NCI-H128 (cell line): ENCODE measurements around the gene SKIC3.
A peak's percentile ranks its signal among the peaks of the same experiment; 100 is the strongest.

ENCODE experiments used
- DNase-seq: peaks from one replicate; lab custom pipeline; 2025; ENCODE audit not compliant: unreplicated experiment; lab: John Stamatoyannopoulos, UW

SKIC3 gene

DNA sequence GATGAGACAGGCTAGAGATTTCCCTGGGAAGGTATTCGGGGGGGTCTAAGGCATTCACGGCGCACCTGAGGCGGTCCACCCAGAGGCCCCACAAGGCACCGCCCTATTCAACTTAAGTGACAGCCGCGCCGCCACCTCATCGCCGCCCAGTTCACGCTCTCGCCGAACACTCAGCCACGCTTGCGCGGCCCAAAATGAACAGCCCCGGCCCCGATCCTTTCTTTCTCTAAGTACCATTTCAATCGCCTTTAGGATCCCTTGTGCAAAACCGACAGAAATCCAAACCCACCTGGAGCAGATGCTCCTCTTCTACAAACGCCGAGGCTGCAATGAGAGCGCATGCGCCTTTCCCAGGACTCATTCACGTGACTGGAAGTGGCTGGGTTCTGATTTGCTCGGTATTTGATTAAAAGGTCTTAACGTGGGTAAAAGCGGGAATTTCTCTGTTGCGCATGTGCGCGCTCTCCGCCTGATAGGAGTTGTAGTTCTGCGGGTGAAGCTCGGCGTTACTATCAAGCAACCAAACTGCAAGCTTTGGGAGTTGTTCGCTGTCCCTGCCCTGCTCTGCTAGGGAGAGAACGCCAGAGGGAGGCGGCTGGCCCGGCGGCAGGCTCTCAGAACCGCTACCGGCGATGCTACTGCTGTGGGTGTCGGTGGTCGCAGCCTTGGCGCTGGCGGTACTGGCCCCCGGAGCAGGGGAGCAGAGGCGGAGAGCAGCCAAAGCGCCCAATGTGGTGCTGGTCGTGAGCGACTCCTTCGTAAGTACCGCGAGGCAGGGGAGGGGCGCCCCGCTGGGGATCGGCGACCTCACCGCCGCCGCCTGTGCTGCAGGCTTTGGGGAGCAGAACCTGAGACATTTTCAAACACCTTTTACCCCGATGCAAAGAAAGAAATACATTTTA is at the start of gene SKIC3, which contains the start of gene ARSK:
Gene SKIC3, minus strand, starts transcription at position 331 of the 902 bp plus-strand sequence. CDS start 7,827 bp downstream, outside the sequence.
Gene ARSK, plus strand, starts transcription at position 455 of the 902 bp plus-strand sequence. Its CDS starts 178 bp downstream, at position 633.
- DNase-seq: peak; percentile 84

DNA sequence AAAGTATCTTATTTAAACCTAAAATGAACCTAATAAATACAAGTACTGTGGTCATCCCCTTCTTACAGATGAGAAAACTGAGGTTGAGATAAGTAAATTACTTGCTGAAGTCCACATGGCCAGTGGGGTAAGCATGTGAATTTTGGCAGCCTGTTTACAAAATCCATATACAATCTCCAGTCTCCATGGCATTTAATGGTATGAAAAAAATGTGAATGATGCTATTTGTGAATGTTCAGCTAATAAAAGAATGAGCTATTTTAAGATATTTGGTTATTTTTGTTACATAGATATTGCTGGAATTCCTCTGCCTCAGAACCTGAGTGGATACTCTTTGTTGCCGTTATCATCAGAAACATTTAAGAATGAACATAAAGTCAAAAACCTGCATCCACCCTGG is 45.8 kb upstream of the SKIC3 start:
- DNase-seq: no peak

DNA sequence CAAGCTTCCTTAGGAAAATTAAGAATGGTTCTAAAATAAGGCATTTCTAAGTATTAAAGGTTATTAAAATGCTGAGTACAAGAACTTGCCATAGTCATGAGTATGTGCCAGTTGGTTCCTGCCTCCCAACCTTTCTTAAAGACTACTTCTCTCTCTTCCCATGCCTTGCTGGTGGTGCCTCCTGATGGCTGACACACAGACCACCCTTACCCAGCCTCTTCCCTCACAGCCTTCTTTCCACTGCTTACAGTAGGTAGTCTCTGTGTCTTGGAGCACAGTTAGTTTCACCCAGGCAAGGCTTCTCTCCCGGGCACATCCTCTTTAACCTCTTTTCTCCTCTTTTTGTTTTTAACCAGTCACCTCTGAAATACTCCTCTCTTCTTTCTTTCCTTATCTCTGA is 44.5 kb upstream of the SKIC3 start:
- no peak for DNase-seq

DNA sequence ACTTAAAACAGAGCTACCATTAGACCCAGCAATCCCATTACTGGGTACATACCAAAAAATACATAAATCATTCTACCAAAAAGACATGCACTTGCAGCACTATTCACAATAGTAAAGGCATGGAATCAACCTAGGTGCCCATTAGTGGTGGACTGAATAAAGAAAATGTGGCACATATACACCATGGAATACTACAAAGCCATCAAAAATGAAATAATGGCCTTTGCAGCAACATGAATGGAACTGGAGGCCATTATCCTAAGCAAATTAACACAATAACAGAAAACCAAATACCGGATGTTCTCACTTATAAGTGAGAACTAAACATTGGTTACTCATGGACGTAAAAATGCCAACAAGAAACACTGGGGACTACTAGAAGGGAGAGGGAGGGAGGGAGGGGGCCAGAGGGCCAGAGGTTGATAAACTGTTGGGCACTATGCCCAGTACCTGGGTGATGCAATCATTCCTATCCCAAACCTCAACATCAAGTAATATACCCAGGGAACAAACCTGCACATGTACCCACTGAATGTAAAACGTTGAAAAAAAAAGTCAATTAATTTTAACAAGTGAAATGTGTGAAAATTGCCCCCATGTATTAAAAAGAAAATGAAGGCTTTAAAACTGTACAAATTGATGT is 40.6 kb upstream of the SKIC3 start:
- DNase-seq: no peak

DNA sequence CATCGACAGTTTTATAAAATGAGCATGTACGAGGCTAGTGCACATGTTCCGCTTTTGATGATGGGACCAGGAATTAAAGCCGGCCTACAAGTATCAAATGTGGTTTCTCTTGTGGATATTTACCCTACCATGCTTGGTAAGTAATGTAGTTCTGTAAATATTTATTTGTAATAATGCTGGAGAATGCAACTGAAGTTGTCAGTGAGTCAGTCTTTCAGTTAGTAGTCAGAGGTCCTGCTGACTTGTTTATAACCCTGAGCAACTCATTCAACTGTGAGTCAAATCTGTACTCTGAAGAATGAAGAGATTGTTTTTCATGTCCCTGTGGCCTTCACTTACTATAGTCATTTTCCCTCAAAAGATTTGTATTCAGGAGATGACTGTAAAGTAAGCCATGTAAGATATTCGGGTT is 36.7 kb upstream of the SKIC3 start:
- DNase-seq: no peak

DNA sequence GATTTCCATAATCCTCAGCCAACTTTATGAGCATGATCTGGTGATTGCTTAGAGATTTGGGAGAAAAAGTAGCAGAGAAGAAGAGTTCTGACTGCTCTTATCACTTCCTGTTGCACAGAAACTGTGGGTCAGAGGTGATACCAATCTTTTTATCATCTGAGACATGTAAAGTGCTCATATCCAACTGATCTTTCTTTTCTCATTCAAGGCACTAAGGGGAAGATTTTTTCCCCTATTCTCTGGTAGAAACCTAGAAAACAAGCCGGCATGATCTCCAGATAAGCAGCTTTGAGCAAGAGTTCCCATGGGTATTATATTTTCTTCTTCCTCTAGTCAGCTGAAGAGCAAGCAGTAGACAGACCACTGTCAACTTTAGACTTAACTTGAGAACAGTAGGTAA is 36.1 kb upstream of the SKIC3 start:
- no peak for DNase-seq

DNA sequence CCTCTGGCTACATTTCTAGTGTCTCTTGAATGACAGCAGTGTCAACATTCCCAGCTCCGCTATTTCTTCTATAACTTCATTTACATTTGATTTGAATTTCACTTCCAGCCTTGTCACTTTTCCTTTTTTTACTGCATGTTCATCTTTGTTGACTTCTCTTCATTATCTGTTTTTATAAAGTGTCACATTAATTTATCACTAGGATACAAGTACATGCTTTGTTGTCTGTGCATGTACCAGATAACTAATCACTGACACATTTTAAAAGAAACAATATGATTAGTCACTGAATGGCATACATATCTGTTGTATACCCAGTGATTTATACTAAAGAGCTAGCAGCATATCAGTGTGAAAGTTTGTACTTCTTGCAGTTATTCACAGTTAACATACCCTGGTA is 29.2 kb upstream of the SKIC3 start:
- no peak for DNase-seq

DNA sequence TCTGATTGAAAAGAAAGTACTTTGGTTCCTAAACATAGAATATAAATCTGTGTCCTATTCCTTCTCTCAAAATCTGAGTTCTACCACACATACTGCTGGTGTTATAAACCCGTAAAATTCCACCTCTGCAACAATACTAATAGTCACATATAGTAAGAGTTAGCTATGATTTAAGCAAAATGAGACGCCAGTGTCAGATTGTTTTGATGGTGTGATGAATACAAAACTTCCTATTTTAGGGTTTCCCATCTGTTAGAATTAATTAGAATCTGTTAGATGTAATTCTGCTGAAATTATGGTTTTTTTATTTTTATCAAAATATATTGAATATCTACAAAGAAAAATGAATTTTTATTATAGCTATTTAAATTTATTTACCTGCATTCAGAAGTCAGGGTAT is 26.8 kb upstream of the SKIC3 start:
- no peak for DNase-seq

DNA sequence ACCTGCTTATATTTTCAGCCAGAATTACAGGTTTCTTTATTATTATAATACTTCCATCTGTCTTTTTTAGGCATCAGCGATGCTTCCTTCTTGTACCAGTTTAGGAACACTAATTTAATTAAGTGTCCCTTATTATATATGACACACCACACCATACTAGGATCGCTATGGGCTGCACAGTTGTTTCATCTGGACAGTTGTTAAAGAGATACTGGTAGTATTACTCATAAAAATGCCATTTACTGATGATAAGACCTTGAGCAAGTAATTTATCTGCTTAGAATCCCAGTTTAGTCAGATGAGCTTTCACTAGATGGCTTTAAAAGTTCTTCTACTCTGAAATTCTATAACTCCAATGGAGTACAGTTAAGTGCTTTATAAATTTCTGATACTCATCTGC is 17.2 kb upstream of the SKIC3 start:
- DNase-seq: no peak

DNA sequence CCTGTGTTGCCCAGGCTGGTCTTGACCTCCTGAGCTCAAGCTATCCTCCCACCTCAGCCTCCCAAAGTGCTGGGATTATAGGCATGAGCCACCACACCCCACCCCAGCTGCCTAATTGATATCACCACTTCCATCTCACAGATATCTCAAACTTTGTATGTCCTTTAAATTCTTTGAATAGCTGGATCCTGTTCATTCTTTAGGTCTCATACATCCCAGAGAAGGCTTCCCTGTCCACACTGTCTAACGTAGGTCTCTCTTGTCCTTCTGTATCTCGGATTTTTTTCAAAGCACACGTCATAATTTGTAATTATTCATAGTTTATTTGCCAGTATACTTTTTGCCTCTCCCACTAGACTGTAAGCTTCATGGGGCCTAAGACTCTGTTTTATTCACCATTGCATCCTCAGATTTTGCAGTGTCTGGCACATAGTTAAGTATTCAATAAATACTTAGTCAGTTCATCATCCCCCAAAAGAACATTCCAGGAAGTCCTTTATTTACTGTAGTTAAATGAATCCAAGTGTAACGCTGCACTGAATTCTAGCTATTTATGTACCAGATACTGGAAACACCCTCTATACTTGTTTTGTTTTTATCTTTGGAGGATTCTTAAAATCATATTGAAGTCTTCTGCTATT is 10.6 kb upstream of the SKIC3 start:
- no peak for DNase-seq

DNA sequence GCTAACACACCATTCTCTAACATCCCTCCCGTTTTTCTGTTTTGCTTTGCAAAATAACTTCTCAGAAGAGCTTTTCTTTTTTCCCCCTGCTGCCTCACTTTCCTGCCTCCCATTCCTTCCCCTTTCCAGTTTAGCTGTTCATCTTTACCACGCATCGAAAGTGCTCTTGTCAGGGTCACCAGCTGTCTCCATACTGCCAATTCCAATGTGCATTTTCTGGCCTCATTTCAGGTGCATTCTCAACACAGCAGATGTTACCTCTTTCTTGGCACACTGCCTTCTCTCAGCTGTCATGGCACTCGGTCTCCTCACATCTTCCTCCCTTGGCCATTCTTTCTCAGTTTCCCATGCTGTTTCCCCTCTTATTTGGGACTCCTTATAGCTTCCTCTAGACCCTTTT is 9.7 kb upstream of the SKIC3 start:
- no peak for DNase-seq

DNA sequence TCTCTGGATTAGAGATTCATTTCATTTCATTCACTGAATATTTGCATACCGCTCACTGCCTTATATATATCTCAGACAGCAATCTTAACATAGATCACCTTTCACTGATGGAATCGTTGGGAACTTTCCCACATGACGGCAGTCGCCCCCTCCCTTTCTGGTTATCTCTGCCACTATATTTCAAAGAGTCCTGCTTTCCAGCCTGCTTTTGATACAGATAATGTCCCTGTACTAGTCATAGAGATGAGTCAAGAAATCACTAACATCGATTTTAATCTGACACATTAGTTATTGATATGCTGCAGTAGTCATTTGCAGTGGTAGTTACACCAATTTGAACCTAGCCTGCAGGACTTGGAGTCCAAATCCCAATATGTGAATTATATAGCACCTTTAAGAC is 8.6 kb upstream of the SKIC3 start:
- DNase-seq: no peak

DNA sequence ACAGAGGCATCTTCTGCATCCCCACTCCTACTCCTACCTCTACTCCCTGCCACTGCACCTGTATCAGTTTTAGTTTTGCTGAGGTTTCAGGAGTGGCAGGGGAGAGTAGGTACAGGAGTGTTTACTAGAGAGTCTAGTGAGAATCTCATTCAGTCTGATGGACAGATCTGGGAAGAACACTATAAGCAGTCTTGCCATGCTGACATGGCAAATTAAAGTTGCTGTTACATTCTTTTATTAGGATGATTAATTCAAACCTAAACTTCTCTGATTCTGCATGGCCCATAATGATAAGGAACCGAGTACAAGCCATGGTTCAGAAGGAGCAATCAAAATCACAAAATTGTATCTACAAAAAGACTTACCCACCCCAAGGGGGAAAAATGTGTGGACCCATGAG is 7.5 kb upstream of the SKIC3 start:
- no peak for DNase-seq

DNA sequence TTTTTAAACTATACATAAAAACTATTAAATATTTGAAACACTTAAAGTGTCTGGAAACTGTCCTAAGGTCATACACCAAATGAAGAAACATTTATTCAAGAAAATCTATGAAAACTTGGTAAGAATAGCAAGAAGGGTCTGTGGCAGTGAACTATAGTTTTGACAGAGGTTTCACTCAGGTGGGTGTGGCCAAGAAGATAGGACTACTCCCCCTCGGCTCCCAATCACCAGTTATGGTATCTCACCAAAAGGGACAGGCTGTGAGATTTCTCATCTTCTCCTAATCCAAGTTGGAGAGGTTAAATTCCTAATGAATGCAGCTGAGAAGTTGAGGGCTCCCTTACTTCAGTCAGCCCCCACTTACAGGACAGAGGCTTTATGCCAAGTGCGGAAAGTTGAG is 3.1 kb upstream of the SKIC3 start:
- no peak for DNase-seq

DNA sequence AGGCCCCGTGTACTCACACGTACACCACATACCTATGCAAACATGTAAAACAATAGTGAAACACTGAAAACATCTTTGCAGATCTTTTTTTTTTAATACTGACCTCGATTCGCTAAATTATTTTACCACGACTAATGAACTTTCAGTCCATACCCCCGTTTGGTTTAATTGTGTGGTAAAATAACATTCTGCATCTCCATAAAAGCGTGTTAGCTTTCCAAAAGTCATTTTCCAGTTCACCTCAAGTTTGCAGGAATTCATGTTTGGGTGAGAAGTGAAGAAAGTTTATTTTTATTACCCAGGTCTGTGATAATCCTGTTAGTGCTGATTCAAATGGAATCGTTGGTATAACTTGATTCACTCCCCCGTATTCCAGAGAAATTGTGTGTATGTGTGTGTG is 776 bp upstream of the SKIC3 start:
- DNase-seq: no peak

DNA sequence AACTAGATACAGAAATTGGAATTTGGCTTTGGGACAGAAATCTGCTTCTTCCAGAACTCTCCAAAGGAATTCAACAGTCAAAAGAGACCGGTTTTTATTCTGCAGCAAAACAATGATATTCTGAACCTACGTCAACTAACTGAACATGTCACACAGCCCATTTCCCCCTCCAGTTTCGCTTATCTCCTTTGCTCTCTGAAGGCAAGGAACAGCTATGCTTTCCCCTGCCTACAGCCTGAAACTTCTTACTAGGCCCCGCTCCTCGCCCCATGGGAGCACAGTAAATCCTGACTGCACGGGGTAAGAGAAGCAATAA is 488 bp downstream of the SKIC3 start:
- DNase-seq: peak; percentile 40

DNA sequence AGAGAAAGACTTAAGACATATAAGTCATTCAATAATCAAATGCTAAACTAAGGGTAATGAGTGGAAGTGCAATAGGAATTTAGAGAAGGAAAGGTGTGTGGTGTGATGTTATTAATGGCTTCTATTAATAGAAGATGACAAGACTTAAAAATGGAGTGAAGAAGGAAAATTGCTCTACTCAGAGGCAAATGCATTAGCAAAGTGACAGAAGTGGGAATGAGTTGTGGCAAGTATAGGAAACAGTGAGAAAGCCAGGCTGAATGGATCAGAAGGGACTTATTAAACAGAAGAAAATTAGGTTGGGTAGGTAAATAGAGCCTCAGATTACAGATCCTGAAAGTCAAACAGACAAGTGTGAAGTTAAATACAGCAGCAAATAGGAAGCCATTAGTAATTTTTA is 5.7 kb downstream of the SKIC3 start:
- DNase-seq: no peak

DNA sequence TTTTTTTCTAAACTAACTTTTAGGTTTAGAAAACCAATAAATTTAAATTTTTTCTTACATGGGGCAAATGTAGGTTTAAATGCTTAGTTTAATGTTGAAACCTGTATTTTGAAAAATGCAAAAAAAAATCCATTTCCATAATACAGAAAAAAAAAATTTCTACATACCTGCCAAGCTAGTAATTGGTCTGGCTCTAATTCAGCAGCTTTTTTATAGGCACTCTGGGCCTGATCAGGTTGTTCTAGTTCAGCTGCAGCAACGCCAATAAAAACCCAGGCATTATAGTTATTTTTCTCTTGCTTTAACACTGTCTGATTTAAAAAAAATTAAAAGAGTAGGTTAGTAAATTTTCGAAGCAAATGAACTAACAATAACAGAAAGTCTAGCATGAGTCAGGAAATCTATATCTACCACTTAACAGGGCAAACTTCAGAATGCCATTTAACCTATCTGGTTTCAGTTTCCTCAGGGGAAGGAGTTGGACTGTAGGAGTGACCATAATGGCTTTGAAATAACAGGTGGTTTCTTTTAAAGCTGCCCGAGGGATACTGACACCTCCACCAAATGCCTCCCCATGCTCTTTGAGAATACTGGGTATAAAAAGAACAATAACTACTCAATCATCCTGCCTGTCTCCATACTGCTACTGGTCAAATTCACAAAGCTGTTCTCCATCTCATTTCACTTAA is 11.6 kb downstream of the SKIC3 start:
- DNase-seq: no peak

DNA sequence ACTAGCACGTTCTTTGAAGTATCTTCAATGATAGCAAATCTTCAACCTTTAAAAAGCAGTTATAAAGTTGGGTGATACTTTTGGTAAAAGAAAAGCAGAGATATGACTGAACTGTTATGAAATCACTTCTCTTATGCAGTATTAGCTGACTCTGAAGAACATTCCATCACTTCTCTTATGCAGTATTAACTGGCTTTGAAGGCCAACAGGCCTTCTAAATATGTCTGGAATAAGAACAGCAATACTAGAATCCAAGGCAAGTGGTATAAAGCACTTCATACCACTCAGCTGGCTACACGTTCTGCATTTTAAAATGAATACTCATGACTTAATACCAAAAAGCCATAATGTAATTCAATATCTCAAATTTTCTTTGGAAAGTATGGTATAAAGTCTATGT is 17.3 kb downstream of the SKIC3 start:
- no peak for DNase-seq

DNA sequence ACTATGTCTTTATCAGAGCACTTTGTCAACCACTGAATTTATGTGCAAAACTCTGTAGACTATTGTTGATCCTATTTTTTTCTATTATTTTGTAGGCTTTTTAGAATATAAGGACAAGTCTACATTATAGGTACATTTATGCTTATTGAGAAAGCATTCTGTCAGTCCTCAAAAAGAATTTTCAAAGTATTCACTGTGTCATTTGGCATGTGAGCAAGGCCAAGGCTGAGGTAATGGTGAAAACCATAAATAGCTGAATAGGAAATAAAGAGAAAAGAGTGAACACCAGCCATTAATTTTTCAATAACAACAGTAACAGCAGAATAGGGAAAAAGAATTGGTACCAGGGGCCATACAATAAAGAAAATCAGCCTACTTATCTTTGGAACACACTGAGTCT is 21.0 kb downstream of the SKIC3 start:
- DNase-seq: no peak

DNA sequence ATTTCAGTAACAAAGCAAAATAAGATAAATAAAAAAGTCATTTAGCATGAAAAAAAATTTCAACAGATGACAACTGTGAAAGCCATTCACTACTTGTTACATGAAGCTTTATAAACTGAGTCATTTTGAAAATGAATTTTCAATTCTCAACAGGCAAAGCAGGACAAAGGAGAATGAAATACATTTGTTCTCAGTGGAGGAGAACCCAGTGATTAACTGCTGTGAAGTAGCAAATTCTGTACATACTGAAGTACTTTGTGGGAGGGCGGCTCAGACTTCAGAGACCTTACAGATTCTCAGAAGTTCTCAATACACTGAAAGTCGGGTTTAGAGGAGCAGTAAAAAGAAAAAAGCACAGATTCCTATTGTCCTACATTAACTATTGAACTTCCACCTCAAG is 21.7 kb downstream of the SKIC3 start:
- DNase-seq: no peak

DNA sequence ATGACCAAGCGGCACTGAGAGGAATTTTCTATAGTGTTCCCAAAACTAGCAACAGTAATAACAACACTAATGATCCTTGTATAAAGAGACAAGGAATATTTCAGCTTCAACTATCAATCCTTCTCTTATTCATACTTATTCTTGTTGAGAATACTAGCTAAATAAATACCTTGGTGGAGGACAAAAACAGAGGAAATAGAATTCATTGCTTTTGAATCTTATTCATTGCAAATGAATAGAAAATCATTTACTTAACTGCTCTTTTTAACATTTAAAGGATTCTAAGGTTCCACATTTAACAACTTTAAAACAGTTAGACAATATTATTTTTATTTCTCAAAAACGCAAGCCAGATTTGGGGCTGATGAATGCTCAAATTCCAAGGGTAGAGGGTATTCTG is 22.4 kb downstream of the SKIC3 start:
- no peak for DNase-seq
